ENCODE measurements around the gene RPS4Y1. TPM values are rescaled to one million over a fixed set of nuclear protein-coding genes. Genes with fewer than 3 reads are reported as not detected.

The RPS4Y1 gene
- total RNA-seq: 0.80 and 395 TPM in 2 replicates

GRCh38 chrY:2841471-2841893, at the start of gene RPS4Y1:
TSS of gene RPS4Y1 (plus strand) at chrY:2841602. CDS start at chrY:2841625, 23 bp downstream.

Other genes starting within 250 kb of the RPS4Y1 start
- not detected in 2 replicates for gene SRY, start 53.9 kb upstream of the RPS4Y1 start, total RNA-seq
- 8.3 TPM in 1 of 2 replicates, not detected in the other for gene ZFY, start 93.8 kb downstream of the RPS4Y1 start, total RNA-seq